K562 (cell line): ENCODE results near the gene GLIS2. TPM values are rescaled to one million over a fixed set of nuclear protein-coding genes. Genes with fewer than 3 reads are reported as not detected.

Experiments
- CXXC5 ChIP-seq: fragments of 250-450 bp; sonication (Bioruptor Pico); IDR thresholded peaks from 2 replicates; pipeline ENCODE4 v1.8.0; 2022; ENCODE audit warnings: inconsistent platforms, mild to moderate bottlenecking, moderate library complexity
- HNRNPLL ChIP-seq: fragments of 200-400 bp; formaldehyde crosslinking; IDR thresholded peaks from 2 replicates; pipeline ENCODE4 v1.6.1; 2017; ENCODE audit warnings: low read length, low read depth, mild to moderate bottlenecking; ENCODE audit not compliant: poor library complexity, severe bottlenecking
- JUND ChIP-seq, 2 experiments: IDR thresholded peaks; 2 replicates in 1 of 2; 3 replicates in 1 of 2; pipeline ENCODE4 v1.6.1; 2011; ENCODE audit warnings: borderline replicate concordance in 2 of 2, low read depth in 2 of 2, low read length in 2 of 2, improper control_type of control experiment in 1 of 2, missing biosample characterization in 1 of 2, missing genetic modification characterization in 1 of 2, missing genetic modification reagents in 1 of 2
- LARP7 ChIP-seq: fragments of 450-650 bp; IDR thresholded peaks from 2 replicates; pipeline ENCODE4 v1.6.1; 2016
- MEF2D ChIP-seq: conservative IDR thresholded peaks from 2 replicates; pipeline ENCODE4 v1.6.1; 2016; ENCODE audit warnings: low read depth, missing genetic modification characterization, missing compliant biosample characterization
- MYC ChIP-seq, 2 experiments: fragments of 250-450 bp in 1 of 2; sonication (Bioruptor Pico) in 1 of 2; IDR thresholded peaks; 2 replicates each; pipeline versions ENCODE4 v1.5.1 to v1.6.1; 2012 to 2021; ENCODE audit warnings: low read depth in 2 of 2, borderline replicate concordance in 1 of 2, improper control_type of control experiment in 1 of 2, low read length in 1 of 2, mild to moderate bottlenecking in 1 of 2, moderate library complexity in 1 of 2
- NCOA2 ChIP-seq, 2 experiments: fragments of 450-650 bp; IDR thresholded peaks; 2 replicates each; pipeline ENCODE4 v1.6.1; 2018; ENCODE audit warnings: mild to moderate bottlenecking in 2 of 2, moderate library complexity in 1 of 2; ENCODE audit not compliant: partially characterized antibody in 2 of 2
- NFYB ChIP-seq: IDR thresholded peaks from 2 replicates; pipeline ENCODE4 v1.6.1; 2011; ENCODE audit warnings: mild to moderate bottlenecking, moderate library complexity; ENCODE audit not compliant: insufficient read length; ENCODE audit errors: extremely low read depth
- polyA plus RNA-seq, 8 experiments: library from polyadenylated mRNA; depleted of rRNA in 4 of 8; stranded (reverse) in 5 of 8; unstranded in 3 of 8; fragments of >200 nt; fragmentation: Nextera tagmentation in 2 of 8; fragmentation: Illumina TruSeq in 1 of 8; extraction: Ambion mirVana in 2 of 8; extraction: Trizol in 1 of 8; gene quantifications; 2 replicates each; pipeline versions ENCODE4 v1.2.1 to v1.2.3, GENCODE V29; 2011 to 2014; ENCODE audit warnings: inconsistent platforms in 1 of 8, missing spikeins in 1 of 8
- total RNA-seq, 7 experiments: library from RNA; depleted of rRNA in 6 of 7; stranded (reverse); fragments of >200 nt in 6 of 7; fragmentation: Illumina TruSeq in 2 of 7; extraction: Trizol in 2 of 7; gene quantifications; 2 replicates each; pipeline versions ENCODE4 v1.2.1 to v1.2.3, GENCODE V29; 2011 to 2021; ENCODE audit warnings: low replicate concordance in 1 of 7
- TF ChIP-seq, protein P1 (sequence below), 2 experiments: fragments of 450-650 bp; formaldehyde crosslinking in 1 of 2; IDR thresholded peaks; 2 replicates each; pipeline versions ENCODE4 v1.4.0 to v1.6.1; 2014 to 2020; ENCODE audit warnings: mild to moderate bottlenecking in 2 of 2, borderline replicate concordance in 1 of 2, low read depth in 1 of 2
- TF ChIP-seq, protein P2 (sequence below): sonication (generic); formaldehyde crosslinking; IDR thresholded peaks from 2 replicates; pipeline ENCODE4 v1.8.1; 2023; ENCODE audit warnings: mild to moderate bottlenecking, missing genetic modification reagents
- TF ChIP-seq, protein P3 (sequence below): fragments of 450-650 bp; IDR thresholded peaks from 2 replicates; pipeline ENCODE4 v1.6.1; 2016; ENCODE audit warnings: antibody characterized with exemption
- TF ChIP-seq, protein P4 (sequence below): sonication (generic); formaldehyde crosslinking; IDR thresholded peaks from 2 replicates; pipeline ENCODE4 v1.9.0; 2022; ENCODE audit warnings: mild to moderate bottlenecking, missing genetic modification reagents

GLIS2 gene
- total and polyA plus RNA-seq, 9 of the 15 experiments (the other 6 are each of a cell fraction or from before 2014, with no cell fraction given): 0.10 to 9.0 (median 0.57) TPM

DNA sequence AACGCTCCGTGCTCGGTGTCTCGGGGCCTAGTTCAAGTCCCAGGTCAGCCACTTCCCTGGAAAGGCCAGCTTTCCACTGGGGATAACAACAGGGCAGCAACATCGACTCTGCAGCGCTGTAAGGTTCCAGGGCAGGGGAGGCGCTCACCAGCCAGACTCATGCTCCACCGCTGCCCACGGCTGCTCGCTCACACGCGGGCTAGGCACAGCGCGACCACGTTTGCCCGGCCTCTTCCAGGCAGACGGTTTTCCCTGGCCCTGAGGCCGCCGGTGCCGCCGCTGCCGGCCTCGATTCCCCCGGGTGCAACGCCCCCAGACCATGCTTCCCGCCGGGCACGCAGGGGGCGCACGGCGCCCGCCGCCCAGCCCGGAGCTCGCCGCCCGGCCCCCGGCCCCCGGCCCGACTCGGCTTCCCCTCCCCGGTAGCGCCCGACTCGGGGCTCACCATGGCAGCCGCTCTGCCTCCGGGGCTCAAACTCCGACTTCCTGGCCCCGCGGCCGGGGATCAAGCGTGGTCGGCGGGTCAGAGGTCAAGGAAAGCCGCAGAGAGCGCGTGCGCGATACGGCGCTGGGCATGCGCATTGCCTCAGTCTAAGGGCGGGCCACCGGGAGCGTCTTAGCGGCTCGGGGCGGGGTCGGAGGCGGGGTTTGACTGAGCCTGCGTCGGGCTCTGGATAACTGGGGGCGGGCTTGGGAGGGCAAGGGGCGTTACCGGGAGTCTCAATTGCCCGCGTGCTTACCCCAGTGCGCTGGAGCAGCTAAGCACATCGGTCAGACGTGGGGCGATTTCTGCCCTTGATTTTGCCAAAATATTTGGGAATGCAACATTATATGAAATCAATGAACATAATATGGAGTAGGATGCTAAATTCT, 35.2 kb downstream of the GLIS2 start, which contains the start of gene PAM16 (continued):
- TF ChIP-seq, protein P1, sequence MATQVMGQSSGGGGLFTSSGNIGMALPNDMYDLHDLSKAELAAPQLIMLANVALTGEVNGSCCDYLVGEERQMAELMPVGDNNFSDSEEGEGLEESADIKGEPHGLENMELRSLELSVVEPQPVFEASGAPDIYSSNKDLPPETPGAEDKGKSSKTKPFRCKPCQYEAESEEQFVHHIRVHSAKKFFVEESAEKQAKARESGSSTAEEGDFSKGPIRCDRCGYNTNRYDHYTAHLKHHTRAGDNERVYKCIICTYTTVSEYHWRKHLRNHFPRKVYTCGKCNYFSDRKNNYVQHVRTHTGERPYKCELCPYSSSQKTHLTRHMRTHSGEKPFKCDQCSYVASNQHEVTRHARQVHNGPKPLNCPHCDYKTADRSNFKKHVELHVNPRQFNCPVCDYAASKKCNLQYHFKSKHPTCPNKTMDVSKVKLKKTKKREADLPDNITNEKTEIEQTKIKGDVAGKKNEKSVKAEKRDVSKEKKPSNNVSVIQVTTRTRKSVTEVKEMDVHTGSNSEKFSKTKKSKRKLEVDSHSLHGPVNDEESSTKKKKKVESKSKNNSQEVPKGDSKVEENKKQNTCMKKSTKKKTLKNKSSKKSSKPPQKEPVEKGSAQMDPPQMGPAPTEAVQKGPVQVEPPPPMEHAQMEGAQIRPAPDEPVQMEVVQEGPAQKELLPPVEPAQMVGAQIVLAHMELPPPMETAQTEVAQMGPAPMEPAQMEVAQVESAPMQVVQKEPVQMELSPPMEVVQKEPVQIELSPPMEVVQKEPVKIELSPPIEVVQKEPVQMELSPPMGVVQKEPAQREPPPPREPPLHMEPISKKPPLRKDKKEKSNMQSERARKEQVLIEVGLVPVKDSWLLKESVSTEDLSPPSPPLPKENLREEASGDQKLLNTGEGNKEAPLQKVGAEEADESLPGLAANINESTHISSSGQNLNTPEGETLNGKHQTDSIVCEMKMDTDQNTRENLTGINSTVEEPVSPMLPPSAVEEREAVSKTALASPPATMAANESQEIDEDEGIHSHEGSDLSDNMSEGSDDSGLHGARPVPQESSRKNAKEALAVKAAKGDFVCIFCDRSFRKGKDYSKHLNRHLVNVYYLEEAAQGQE (IDR thresholded peaks at IDR 0.05; ENCODE audit: borderline replicate concordance): no peak
- TF ChIP-seq, protein P1 (CRISPR knock-in tag; IDR thresholded peaks at IDR 0.05; ENCODE audit: low read depth): peak; percentile 72; the same call in 1 of the 2 replicates
- TF ChIP-seq CXXC5 (CRISPR knock-in tag): peak; percentile 68
- TF ChIP-seq, protein P2, sequence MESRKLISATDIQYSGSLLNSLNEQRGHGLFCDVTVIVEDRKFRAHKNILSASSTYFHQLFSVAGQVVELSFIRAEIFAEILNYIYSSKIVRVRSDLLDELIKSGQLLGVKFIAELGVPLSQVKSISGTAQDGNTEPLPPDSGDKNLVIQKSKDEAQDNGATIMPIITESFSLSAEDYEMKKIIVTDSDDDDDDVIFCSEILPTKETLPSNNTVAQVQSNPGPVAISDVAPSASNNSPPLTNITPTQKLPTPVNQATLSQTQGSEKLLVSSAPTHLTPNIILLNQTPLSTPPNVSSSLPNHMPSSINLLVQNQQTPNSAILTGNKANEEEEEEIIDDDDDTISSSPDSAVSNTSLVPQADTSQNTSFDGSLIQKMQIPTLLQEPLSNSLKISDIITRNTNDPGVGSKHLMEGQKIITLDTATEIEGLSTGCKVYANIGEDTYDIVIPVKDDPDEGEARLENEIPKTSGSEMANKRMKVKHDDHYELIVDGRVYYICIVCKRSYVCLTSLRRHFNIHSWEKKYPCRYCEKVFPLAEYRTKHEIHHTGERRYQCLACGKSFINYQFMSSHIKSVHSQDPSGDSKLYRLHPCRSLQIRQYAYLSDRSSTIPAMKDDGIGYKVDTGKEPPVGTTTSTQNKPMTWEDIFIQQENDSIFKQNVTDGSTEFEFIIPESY (CRISPR knock-in tag): peak; percentile 47; the same call in 1 of the 2 replicates
- TF ChIP-seq, protein P3, sequence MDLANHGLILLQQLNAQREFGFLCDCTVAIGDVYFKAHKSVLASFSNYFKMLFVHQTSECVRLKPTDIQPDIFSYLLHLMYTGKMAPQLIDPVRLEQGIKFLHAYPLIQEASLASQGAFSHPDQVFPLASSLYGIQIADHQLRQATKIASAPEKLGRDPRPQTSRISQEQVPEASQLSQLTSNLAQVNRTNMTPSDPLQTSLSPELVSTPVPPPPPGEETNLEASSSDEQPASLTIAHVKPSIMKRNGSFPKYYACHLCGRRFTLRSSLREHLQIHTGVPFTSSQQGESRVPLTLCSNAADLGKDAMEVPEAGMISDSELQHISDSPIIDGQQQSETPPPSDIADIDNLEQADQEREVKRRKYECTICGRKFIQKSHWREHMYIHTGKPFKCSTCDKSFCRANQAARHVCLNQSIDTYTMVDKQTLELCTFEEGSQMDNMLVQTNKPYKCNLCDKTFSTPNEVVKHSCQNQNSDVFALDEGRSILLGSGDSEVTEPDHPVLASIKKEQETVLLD: peak; percentile 93
- TF ChIP-seq, protein P4, sequence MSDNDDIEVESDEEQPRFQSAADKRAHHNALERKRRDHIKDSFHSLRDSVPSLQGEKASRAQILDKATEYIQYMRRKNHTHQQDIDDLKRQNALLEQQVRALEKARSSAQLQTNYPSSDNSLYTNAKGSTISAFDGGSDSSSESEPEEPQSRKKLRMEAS (CRISPR knock-in tag): peak; percentile 57
- TF ChIP-seq LARP7: no peak
- no peak for TF ChIP-seq MEF2D
- TF ChIP-seq JUND (IDR thresholded peaks at IDR 0.05; ENCODE audit: borderline replicate concordance, low read depth, low read length): 0 out of 2 replicates have a peak, but pooled peaks have one; percentile 17
- TF ChIP-seq JUND (tag; IDR thresholded peaks at IDR 0.05; ENCODE audit: borderline replicate concordance, low read depth, low read length): 0 out of 3 replicates have a peak, but pooled peaks have one; percentile 19
- no peak for TF ChIP-seq NFYB
- no peak for TF ChIP-seq NCOA2 (IDR thresholded peaks at IDR 0.05; ENCODE audit: partially characterized antibody in 2 of 2)
- peak; percentile 93 for TF ChIP-seq MYC (IDR thresholded peaks at IDR 0.05; ENCODE audit: low read depth, low read length)
- TF ChIP-seq MYC (CRISPR knock-in tag; IDR thresholded peaks at IDR 0.05; ENCODE audit: borderline replicate concordance, low read depth): peak; percentile 27; the same call in 1 of the 2 replicates
- no peak for TF ChIP-seq HNRNPLL
